Omental fat pad (tissue), 4 donors: ENCODE measurements around the gene RNF121. TPM values are rescaled to one million over a fixed set of nuclear protein-coding genes. Genes with fewer than 3 reads are reported as not detected.

ENCODE experiments used
- ATAC-seq: fragments of 150-250 bp; one replicate; pipeline ENCODE4 v1.9.1; 2016; ENCODE audit warnings: mild to moderate bottlenecking, moderate library complexity; ENCODE audit not compliant: low FRiP score
- DNase-seq: peaks from one replicate; pipeline ENCODE4 v3.0.0-alpha.2; 2019; ENCODE audit warnings: low spot score
- total RNA-seq, 4 donors: library from RNA; depleted of rRNA; stranded (reverse); fragments of >200 nt; gene quantifications; one replicate each; pipeline ENCODE4 v1.1.0, GENCODE V29; 2016
- TF ChIP-seq, protein P1 (sequence below), 3 donors: fragments of 450-650 bp; IDR thresholded peaks; one replicate each; pipeline ENCODE4 v1.5.1; 2016 to 2017; ENCODE audit warnings: antibody characterized with exemption in 3 of 3, mild to moderate bottlenecking in 3 of 3, moderate library complexity in 2 of 3

The RNF121 gene
- total RNA-seq, 4 donors from 2014 or later, result 19.2 to 25.6 (median 23.7) TPM

DNA sequence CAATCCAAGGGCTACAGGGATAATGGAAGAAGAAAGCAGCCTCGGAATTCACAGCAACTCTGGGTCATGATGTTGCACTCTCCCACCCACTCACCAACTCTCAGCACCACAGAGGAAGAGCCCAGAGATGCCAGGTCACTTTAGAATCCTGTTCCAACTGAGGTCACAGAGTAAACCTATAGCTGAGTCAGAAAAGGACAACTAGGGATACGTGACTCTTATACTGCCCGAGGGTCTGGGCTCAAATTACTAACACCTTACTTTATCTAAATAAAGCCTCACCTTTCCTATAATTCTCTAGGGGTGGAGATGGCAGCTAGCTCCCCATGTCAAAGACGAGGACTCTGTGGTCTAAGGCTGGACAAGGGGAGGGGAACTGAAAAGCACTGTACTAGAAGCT, 94.5 kb downstream of the RNF121 start:
- DNase-seq (no peak), ATAC-seq (no peak)
- TF ChIP-seq, protein P1, sequence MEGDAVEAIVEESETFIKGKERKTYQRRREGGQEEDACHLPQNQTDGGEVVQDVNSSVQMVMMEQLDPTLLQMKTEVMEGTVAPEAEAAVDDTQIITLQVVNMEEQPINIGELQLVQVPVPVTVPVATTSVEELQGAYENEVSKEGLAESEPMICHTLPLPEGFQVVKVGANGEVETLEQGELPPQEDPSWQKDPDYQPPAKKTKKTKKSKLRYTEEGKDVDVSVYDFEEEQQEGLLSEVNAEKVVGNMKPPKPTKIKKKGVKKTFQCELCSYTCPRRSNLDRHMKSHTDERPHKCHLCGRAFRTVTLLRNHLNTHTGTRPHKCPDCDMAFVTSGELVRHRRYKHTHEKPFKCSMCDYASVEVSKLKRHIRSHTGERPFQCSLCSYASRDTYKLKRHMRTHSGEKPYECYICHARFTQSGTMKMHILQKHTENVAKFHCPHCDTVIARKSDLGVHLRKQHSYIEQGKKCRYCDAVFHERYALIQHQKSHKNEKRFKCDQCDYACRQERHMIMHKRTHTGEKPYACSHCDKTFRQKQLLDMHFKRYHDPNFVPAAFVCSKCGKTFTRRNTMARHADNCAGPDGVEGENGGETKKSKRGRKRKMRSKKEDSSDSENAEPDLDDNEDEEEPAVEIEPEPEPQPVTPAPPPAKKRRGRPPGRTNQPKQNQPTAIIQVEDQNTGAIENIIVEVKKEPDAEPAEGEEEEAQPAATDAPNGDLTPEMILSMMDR (IDR thresholded peaks at IDR 0.05), result no peak

DNA sequence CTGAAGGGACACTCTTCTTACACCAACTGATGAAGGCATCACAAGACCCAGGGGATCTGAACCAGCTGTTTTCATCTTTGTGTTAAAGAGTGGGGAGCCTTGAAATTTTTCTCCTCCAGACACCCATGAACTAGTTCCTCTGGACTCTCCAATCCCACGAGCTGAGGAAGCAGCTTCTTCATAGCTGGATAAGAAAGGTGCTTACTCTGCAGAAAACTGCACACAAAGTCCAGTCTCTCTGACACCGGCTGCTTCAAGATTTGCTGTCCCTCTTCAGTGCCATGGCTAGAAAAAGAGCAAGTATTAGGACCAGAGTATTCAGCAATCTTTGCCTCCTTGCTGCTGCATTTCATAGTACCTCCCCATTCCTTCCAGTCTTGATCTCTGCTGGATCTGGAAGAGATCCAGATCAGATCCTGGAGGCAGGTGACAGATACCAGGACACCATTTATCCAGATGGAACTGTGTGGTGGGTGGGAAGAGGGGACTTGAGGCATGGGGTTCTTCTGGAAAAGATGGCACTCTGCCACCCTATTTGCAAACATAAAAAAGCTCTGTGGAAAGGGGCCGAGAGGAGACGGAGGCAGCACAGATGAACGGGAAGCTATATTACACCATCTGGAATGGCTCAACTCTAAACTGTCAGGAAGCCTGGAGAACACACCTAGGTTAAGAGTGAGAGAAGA, 95.4 kb downstream of the RNF121 start:
- ATAC-seq (no peak), DNase-seq (no peak)
- TF ChIP-seq, protein P1 (IDR thresholded peaks at IDR 0.05), result no peak

DNA sequence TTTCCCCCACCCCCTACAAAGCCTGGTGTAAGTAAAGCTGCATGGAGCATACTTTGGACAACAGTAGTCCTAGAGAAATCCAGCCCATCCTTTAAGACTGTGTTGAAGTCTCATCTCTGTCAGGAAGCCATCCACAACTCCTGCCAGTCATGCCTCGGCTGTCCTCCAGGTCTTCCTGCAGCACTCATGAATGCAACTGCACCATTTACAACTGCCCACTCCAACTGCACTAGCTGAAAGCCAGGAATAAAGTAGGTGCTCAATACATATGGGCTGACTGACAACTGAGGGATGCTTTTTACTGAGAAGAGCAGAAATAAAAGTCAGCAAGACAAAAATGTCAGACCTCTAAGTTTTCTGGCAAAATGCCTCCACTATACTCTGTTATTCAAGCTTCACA, 97.2 kb downstream of the RNF121 start:
- TF ChIP-seq, protein P1 (IDR thresholded peaks at IDR 0.05), result no peak
- ATAC-seq (no peak), DNase-seq (no peak)

DNA sequence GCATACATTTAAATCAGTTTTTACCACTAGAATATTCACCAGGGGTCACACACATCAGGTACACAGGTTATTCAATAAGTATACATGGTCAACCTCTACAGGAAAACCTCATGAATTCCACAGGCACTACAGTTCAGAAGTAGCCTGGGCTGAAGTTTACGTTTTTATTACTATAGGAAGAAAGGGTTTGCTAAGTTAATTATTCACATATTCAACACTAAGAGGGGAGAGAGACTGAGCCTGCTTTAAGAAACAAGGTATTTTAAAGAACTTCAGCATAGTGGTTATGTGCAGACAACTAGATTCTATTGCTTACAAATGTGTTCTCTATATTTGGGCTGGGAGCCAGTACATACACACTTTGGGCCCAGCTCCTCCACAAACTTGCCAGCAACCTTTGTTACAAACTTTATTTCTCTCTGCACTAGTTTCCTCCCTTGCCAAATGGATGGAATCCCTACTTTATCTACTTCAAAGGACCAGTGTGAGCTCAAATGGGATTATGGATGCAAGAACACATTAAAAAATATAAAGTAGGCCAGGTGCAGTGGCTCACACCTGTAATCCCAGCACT, 101.7 kb downstream of the RNF121 start:
- TF ChIP-seq, protein P1 (IDR thresholded peaks at IDR 0.05), result no peak
- DNase-seq (no peak), ATAC-seq (no peak)

DNA sequence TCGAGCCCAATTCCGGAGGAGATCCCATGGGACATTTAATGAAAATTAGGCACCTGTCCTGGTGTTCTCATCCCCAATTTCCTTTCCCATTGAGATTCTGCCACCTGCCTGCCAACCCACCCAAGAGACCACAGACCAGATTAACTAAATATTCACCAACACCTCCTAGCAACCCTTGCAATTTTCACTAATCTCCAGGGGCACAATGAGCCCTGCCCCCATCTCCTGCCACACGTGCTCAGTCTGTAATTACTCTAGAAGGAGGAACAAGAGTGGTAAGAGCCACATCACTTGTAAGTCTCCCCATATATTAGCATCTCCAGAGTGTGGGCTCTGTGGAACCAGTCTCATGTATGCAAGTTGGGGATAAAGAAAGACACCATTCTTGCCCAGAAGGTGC, 107.8 kb downstream of the RNF121 start:
- DNase-seq, result no peak
- ATAC-seq, result no peak
- TF ChIP-seq, protein P1 (IDR thresholded peaks at IDR 0.05), result no peak

DNA sequence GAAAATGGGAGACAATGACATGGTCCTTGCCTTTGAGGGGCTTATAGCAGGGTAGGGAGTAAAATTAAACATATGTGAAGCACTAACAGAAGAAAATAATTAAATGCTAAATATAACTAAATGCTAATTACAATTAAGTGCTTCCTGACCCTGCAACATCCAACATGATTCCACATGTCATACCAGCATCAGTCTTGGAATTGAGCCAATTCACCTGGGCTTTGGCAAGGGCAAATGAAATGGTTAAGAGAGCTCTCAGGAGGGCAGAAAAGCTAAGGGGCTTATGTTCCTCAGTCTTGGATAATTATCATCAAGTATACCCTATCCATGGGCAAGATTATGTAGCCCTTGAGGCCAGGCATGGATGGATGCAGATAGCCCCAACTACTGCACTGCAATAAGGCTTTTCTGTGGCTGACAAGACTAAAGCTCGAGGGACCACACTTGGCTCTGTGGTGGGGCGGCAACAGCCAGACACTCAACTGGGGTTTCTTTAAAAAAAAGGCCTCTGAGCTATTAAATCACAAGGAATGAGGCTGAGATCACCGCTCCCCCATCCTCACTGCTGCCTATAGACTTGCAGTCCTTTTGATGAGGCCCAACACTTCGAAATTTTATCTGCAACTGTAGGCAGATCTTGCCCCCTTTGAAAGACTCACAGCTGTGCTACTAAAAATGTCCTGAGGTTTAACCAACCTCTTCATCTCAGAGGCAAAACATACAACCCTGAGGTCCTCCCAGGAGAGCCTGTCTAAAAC, 108.9 kb downstream of the RNF121 start:
- DNase-seq (no peak), ATAC-seq (no peak)
- TF ChIP-seq, protein P1 (IDR thresholded peaks at IDR 0.05), result no peak
